Stimulated activated CD8-positive, alpha-beta memory T cell treated with anti-CD3 and anti-CD28 coated beads, Interleukin-4, amount 100 ng/mL, for 1 hour (primary cell): ENCODE results near the gene DTWD2.
"Not testable (repeated sequence)": the region's sequence is repeated elsewhere in the genome, so short reads cannot be mapped to it uniquely, and the experiment has no call there.

Source experiments
- DNase-seq, 2 donors: peaks; one replicate each; pipeline ENCODE4 v3.0.0-alpha.2; 2020; ENCODE audit warnings: low read depth in 2 of 2, low spot score in 1 of 2

The DTWD2 gene

GRCh38 chr5:118952992-118953651, 35.2 kb downstream of the DTWD2 start:
- no peak for DNase-seq

- not testable (repeated sequence) for DNase-seq
Observed at GRCh38 chr5:118952306-118952705, 36.0 kb downstream of the DTWD2 start.

GRCh38 chr5:118950354-118950753, 38.0 kb downstream of the DTWD2 start:
- DNase-seq = not testable (repeated sequence)

- DNase-seq = no peak
Observed at GRCh38 chr5:118946138-118946800, 42.1 kb downstream of the DTWD2 start.

- DNase-seq = no peak
Observed at GRCh38 chr5:118937393-118938061, 50.8 kb downstream of the DTWD2 start.

- no peak for DNase-seq
Observed at GRCh38 chr5:118933703-118934102, 54.6 kb downstream of the DTWD2 start.

GRCh38 chr5:118931564-118931963, 56.8 kb downstream of the DTWD2 start:
- DNase-seq = no peak

- DNase-seq = no peak
Observed at GRCh38 chr5:118924006-118924389, 64.3 kb downstream of the DTWD2 start.

GRCh38 chr5:118923295-118924005, 64.9 kb downstream of the DTWD2 start:
- DNase-seq = no peak

GRCh38 chr5:118921866-118922265, 66.5 kb downstream of the DTWD2 start:
- DNase-seq = no peak

GRCh38 chr5:118919016-118919415, 69.3 kb downstream of the DTWD2 start:
- DNase-seq = no peak

GRCh38 chr5:118918232-118918631, 70.1 kb downstream of the DTWD2 start:
- DNase-seq = no peak

GRCh38 chr5:118907536-118907935, 80.8 kb downstream of the DTWD2 start:
- DNase-seq = not testable (repeated sequence)

- no peak for DNase-seq
Observed at GRCh38 chr5:118906947-118907346, 81.4 kb downstream of the DTWD2 start.

GRCh38 chr5:118905196-118905595, 83.2 kb downstream of the DTWD2 start:
- DNase-seq = no peak

- DNase-seq = no peak
Observed at GRCh38 chr5:118902656-118903438, 85.5 kb downstream of the DTWD2 start.

GRCh38 chr5:118894709-118895108, 93.6 kb downstream of the DTWD2 start:
- DNase-seq = no peak

- no peak for DNase-seq
Observed at GRCh38 chr5:118891252-118891651, 97.1 kb downstream of the DTWD2 start.

GRCh38 chr5:118889165-118889564, 99.2 kb downstream of the DTWD2 start:
- DNase-seq = no peak

- DNase-seq = no peak
Observed at GRCh38 chr5:118888556-118888955, 99.8 kb downstream of the DTWD2 start.

GRCh38 chr5:118883362-118883761, 105.0 kb downstream of the DTWD2 start:
- DNase-seq = no peak
